KMS-11 (cell line): Measurements from ENCODE around the gene RPL13.

Experiments used
- H2AFZ ChIP-seq: fragments of 200-600 bp; sonication (generic); 2 replicates; pipeline ENCODE4 v1.6.1; 2016; ENCODE audit warnings: antibody characterized with exemption, mixed run types, low read depth
- H3K27ac ChIP-seq: fragments of 200-600 bp; sonication (generic); 2 replicates; pipeline ENCODE4 v1.6.1; 2016; ENCODE audit warnings: mild to moderate bottlenecking, mixed run types
- H3K27me3 ChIP-seq: fragments of 200-600 bp; sonication (generic); 2 replicates; pipeline ENCODE4 v1.6.1; 2017; ENCODE audit warnings: mild to moderate bottlenecking, low read depth, mixed run types, moderate library complexity; ENCODE audit not compliant: insufficient read depth
- H3K36me3 ChIP-seq: fragments of 200-600 bp; sonication (generic); 2 replicates; pipeline ENCODE4 v1.6.1; 2017; ENCODE audit warnings: mild to moderate bottlenecking, mixed run types; ENCODE audit not compliant: insufficient read depth
- H3K4me1 ChIP-seq: fragments of 200-600 bp; sonication (generic); 2 replicates; pipeline ENCODE4 v1.6.1; 2016; ENCODE audit warnings: mild to moderate bottlenecking, low read depth, mixed run types; ENCODE audit not compliant: poor library complexity, severe bottlenecking
- H3K4me2 ChIP-seq: fragments of 200-600 bp; sonication (generic); 2 replicates; pipeline ENCODE4 v1.7.0; 2016; ENCODE audit warnings: mild to moderate bottlenecking, mixed run types
- H3K4me3 ChIP-seq: fragments of 200-600 bp; sonication (generic); IDR thresholded peaks from 2 replicates; pipeline ENCODE4 v1.6.1; 2017; ENCODE audit warnings: low read depth, low read length, mixed read lengths; ENCODE audit not compliant: insufficient read depth
- H3K79me2 ChIP-seq: fragments of 200-600 bp; sonication (generic); 2 replicates; pipeline ENCODE4 v1.6.1; 2016; ENCODE audit warnings: low read depth, mixed run types; ENCODE audit not compliant: insufficient read depth
- H3K9ac ChIP-seq: fragments of 200-600 bp; sonication (generic); 2 replicates; pipeline ENCODE4 v1.6.1; 2016; ENCODE audit warnings: mild to moderate bottlenecking, mixed run types
- H4K20me1 ChIP-seq: fragments of 200-600 bp; sonication (generic); 2 replicates; pipeline ENCODE4 v1.6.1; 2016; ENCODE audit warnings: mild to moderate bottlenecking, mixed run types; ENCODE audit not compliant: insufficient read depth
- TF ChIP-seq, protein P1 (sequence below): fragments of 200-600 bp; sonication (generic); conservative IDR thresholded peaks from 2 replicates; pipeline ENCODE4 v1.6.1; 2017; ENCODE audit warnings: low read depth, mild to moderate bottlenecking, antibody characterized with exemption, low read length, moderate library complexity, mixed read lengths

The RPL13 gene

DNA sequence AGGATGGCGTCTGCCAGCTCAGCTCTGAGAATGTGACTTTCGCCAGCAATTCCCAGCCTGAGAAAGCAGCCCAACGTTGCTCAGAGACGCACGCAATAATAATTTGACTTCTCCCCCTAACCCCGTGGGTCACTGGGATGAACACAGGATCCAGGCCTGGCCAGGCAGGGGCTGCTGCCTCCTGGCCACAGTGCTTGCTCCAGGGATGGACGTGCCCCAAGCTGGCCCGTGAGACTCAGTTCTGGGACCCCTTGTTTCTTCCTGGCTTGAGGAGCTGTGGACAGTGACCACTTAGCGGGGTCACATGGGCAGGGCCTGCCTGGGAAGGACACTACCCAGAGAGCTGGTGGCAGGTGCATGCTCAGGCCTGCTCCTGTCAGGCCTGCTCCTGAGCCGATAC lies 39.4 kb downstream of the RPL13 start:
- no peak overlapping the region for H3K4me3 ChIP-seq
- H3K4me1 ChIP-seq, result peaks cover 7% of the 10 kb centered on the region
- H2AFZ ChIP-seq, result no peak overlapping the region
- TF ChIP-seq, protein P1, sequence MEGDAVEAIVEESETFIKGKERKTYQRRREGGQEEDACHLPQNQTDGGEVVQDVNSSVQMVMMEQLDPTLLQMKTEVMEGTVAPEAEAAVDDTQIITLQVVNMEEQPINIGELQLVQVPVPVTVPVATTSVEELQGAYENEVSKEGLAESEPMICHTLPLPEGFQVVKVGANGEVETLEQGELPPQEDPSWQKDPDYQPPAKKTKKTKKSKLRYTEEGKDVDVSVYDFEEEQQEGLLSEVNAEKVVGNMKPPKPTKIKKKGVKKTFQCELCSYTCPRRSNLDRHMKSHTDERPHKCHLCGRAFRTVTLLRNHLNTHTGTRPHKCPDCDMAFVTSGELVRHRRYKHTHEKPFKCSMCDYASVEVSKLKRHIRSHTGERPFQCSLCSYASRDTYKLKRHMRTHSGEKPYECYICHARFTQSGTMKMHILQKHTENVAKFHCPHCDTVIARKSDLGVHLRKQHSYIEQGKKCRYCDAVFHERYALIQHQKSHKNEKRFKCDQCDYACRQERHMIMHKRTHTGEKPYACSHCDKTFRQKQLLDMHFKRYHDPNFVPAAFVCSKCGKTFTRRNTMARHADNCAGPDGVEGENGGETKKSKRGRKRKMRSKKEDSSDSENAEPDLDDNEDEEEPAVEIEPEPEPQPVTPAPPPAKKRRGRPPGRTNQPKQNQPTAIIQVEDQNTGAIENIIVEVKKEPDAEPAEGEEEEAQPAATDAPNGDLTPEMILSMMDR, result no peak
- H4K20me1 ChIP-seq, result no peaks in the 10 kb centered on the region
- no peaks in the 10 kb centered on the region for H3K36me3 ChIP-seq
- no peak overlapping the region for H3K27ac ChIP-seq
- no peak overlapping the region for H3K4me2 ChIP-seq
- H3K27me3 ChIP-seq, result peaks cover 3% of the 10 kb centered on the region; the same call in 1 of the 2 replicates
- H3K9ac ChIP-seq, result no peak overlapping the region
- no peaks in the 10 kb centered on the region for H3K79me2 ChIP-seq

GRCh38 chr16:89600427-89600826 lies 39.9 kb downstream of the RPL13 start:
- Histone ChIP-seq H2AFZ (no peak overlapping the region), H3K4me1 (peaks cover 7% of the 10 kb centered on the region), H3K79me2 (no peaks in the 10 kb centered on the region), H3K27ac (no peak overlapping the region), H4K20me1 (no peaks in the 10 kb centered on the region), H3K27me3 (peaks cover 8% of the 10 kb centered on the region; the same call in 1 of the 2 replicates), H3K9ac (no peak overlapping the region), H3K4me2 (no peak overlapping the region), H3K36me3 (no peaks in the 10 kb centered on the region), H3K4me3 (no peak overlapping the region)
- TF ChIP-seq, protein P1, result no peak

GRCh38 chr16:89600956-89601355 lies 40.5 kb downstream of the RPL13 start:
- no peaks in the 10 kb centered on the region for H3K79me2 ChIP-seq
- H3K27ac ChIP-seq, result no peak overlapping the region
- no peak overlapping the region for H3K9ac ChIP-seq
- H3K4me3 ChIP-seq, result no peak overlapping the region
- H2AFZ ChIP-seq, result no peak overlapping the region
- TF ChIP-seq, protein P1, result no peak
- H3K4me2 ChIP-seq, result no peak overlapping the region
- H3K4me1 ChIP-seq, result peaks cover 7% of the 10 kb centered on the region
- H3K36me3 ChIP-seq, result no peaks in the 10 kb centered on the region
- H4K20me1 ChIP-seq, result no peaks in the 10 kb centered on the region
- peaks cover 13% of the 10 kb centered on the region for H3K27me3 ChIP-seq

- H2AFZ ChIP-seq, result no peak overlapping the region
- no peaks in the 10 kb centered on the region for H3K36me3 ChIP-seq
- peaks cover 7% of the 10 kb centered on the region for H3K4me1 ChIP-seq
- no peak overlapping the region for H3K4me3 ChIP-seq
- TF ChIP-seq, protein P1, result no peak
- no peaks in the 10 kb centered on the region for H4K20me1 ChIP-seq
- H3K27ac ChIP-seq, result no peak overlapping the region
- no peak overlapping the region for H3K9ac ChIP-seq
- peaks cover 15% of the 10 kb centered on the region for H3K27me3 ChIP-seq
- no peak overlapping the region for H3K4me2 ChIP-seq
- H3K79me2 ChIP-seq, result no peaks in the 10 kb centered on the region
Observed at GRCh38 chr16:89601906-89602272, 41.4 kb downstream of the RPL13 start.
